ENCODE measurements around the gene KIF26B.
A peak's percentile ranks its signal among the peaks of the same experiment; 100 is the strongest.
"Not testable (repeated sequence)": the region's sequence is repeated elsewhere in the genome, so short reads cannot be mapped to it uniquely, and the experiment has no call there.

Gene KIF26B

GRCh38 chr1:245730801-245731200 lies 576.0 kb downstream of the KIF26B start:
- no peak for DNase-seq (ENCODE audit: low read depth)
- no peak for TF ChIP-seq CTCF (IDR thresholded peaks at IDR 0.05; ENCODE audit: control insufficient read depth, insufficient read depth, low read depth, low read length, missing control alignments)
- no peak overlapping the region for H3K4me3 ChIP-seq (ENCODE audit: control insufficient read depth, low read depth, low read length)

DNA sequence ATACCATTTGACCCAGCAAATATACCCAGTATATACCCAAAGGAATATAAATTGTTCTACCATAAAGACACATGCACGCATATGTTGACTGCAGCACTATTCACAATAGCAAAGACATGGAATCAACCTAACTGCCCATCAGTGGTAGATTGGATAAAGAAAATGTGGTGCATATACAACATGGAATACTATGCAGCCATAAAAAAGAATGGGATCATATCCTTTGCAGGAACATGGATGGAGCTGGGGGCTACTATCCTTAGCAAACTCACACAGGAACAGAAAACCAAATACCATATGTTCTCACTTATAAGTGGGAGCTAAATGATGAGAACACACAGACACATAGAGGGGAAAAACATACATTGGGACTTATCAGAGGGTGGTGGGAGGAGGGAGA lies 585.6 kb downstream of the KIF26B start:
- not testable (repeated sequence) for DNase-seq (ENCODE audit: low read depth); H3K4me3 ChIP-seq (ENCODE audit: control insufficient read depth, low read depth, low read length)

DNA sequence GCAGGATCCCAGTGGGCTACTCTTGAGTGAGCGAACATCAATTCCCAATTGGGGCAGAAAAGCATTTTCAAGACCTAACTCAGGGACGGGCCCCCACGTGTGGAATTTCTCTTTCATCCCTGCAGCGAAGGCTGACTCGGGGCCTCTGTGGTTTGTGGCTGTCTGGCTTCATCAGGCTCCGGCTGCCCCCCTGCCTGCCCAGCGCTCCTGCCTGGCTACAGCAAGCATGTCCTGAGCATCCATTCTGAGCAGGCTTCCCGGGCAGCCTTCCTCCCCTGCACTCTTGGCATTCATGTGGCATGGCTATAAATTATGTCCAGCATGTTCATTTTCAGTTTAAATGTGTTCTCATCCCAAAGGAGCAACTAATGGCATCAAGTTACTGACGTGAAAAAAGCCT lies 588.1 kb downstream of the KIF26B start:
- peak; percentile 29 for DNase-seq (ENCODE audit: low read depth)
- no peak overlapping the region for H3K4me3 ChIP-seq (ENCODE audit: control insufficient read depth, low read depth, low read length)
- TF ChIP-seq CTCF (IDR thresholded peaks at IDR 0.05; ENCODE audit: control insufficient read depth, insufficient read depth, low read depth, low read length, missing control alignments): no peak

- H3K4me3 ChIP-seq (ENCODE audit: control insufficient read depth, low read depth, low read length): no peak overlapping the region
- no peak for TF ChIP-seq CTCF (IDR thresholded peaks at IDR 0.05; ENCODE audit: control insufficient read depth, insufficient read depth, low read depth, low read length, missing control alignments)
- no peak for DNase-seq (ENCODE audit: low read depth)
These were observed 593.5 kb downstream of the KIF26B start for GRCh38 chr1:245748240-245748639.

DNA sequence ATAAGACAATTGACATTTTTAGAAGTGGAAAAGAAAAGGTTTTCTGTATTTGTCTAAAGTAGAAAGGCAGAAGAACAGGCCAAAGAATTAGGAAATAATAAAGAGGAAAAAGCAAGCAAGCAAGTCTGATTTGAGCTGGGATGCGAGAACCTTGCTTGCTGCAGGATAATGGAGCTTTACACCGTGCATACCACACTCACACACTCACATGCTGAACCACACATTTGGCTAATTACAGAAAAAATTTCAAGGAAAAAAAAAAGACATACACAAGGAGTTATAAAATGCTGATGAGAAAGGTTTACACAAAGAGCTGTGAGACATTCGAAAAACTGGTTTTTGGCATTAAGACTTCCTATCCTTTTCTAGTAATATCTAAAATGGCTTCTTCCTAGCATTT lies 593.9 kb downstream of the KIF26B start:
- TF ChIP-seq CTCF (IDR thresholded peaks at IDR 0.05; ENCODE audit: control insufficient read depth, insufficient read depth, low read depth, low read length, missing control alignments): no peak
- DNase-seq (ENCODE audit: low read depth): no peak

DNA sequence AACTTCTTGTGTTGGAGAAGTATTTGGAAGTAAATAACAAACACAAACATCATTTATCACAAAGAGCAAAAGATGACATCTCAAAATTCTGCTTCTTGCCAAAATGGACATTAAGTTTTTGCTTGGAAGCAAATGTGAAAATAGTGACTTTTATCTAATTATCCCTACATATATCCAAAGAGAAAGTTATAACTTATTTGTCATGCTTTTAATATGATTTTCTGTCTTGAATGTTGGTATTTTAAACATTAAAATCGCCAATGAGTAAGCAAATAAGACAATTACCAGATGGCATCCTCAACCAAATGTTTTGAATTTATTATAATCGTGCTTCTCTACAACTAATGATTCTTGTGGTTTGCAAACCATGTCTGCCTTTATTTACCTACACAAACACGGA lies 594.3 kb downstream of the KIF26B start:
- no peak for DNase-seq (ENCODE audit: low read depth)
- no peak overlapping the region for H3K4me3 ChIP-seq (ENCODE audit: control insufficient read depth, low read depth, low read length)
- no peak for TF ChIP-seq CTCF (IDR thresholded peaks at IDR 0.05; ENCODE audit: control insufficient read depth, insufficient read depth, low read depth, low read length, missing control alignments)

More for the DNA sequence above, 593.9 kb downstream of the KIF26B start:
- H3K4me3 ChIP-seq (ENCODE audit: control insufficient read depth, low read depth, low read length): no peak overlapping the region

- no peak overlapping the region for H3K4me3 ChIP-seq (ENCODE audit: control insufficient read depth, low read depth, low read length)
- no peak for DNase-seq (ENCODE audit: low read depth)
- TF ChIP-seq CTCF (IDR thresholded peaks at IDR 0.05; ENCODE audit: control insufficient read depth, insufficient read depth, low read depth, low read length, missing control alignments): no peak
These were observed 595.5 kb downstream of the KIF26B start for GRCh38 chr1:245750261-245750660.

All from AG09309 (cell line).